Skin of body (tissue), 2 donors: Measurements from ENCODE around the gene PKN3. TPM values are rescaled to one million over a fixed set of nuclear protein-coding genes. Genes with fewer than 3 reads are reported as not detected.
"Not testable (repeated sequence)": the region's sequence is repeated elsewhere in the genome, so short reads cannot be mapped to it uniquely, and the experiment has no call there.

Source experiments
- DNase-seq: peaks from one replicate; lab custom pipeline; 2025; lab: John Stamatoyannopoulos, UW
- total RNA-seq: library from RNA; depleted of rRNA; stranded (reverse); fragments of >200 nt; gene quantifications from one replicate; pipeline ENCODE4 v1.2.3, GENCODE V29; 2014

Gene PKN3
- 2.0 TPM for total RNA-seq

DNA sequence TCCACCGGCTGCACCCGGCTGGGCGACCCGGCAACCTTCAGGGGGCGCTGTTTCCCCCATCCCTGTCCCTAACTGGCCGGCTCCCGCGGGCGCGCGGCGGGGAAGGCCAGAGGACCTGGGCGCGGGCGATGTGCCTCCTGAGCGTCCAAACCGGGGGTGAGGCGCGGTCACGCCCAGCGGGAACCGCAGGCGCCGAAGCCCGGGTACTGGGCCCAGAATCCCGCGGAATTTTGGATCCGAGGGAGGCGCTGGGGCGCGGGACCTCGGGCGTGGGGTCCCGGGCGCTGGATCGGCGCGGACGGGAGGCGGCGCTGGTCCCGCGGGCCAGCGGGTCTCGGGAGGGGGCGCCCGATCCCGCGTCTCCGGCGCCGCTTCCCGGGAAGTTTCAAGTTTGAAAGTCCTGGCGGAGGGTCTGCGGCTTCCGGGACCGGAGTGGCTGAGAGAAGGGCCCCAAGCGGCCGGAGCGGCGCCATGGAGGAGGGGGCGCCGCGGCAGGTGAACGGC lies at the start of gene PKN3:
TSS of gene PKN3 (plus strand) at position 59 of the 504 bp plus-strand sequence. CDS start at position 472, 413 bp downstream.
- DNase-seq = peak; percentile 33

DNA sequence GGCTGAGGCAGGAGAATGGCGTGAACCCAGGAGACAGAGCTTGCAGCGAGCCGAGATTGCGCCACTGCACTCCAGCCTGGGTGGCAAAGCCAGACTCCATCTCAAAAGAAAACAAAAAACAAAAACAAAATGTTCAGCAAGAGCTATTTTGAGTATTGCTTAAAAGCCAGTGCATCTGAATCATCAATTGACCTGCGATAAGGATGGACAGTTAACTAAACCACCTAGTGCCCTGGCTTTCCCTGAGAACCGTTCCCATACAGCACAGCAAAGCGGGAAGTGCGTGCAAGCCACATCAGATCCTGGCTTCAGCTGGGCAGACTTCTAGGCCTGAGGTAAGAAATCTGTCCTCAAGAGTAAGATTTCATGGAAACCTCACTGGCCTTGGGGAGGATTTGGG lies 48.4 kb upstream of the PKN3 start:
- no peak for DNase-seq

DNA sequence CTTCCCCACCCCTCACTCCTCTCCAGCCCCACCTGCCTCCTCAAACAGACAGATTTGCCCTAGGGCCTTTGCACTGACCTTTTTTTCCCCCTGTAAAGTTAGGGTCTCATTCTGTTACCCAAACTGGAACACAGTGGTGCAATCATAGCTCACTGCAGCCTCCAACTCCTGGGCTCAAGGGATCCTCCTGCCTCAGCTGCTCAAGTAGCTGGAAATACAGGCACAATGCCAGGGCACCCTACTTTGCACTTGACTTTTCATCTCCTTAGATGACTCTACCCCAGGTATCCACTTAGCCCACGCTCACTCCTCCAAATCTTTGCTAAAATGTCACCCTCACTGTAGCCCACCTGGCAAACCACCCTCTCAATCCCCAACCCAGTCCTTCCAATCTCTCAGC lies 47.8 kb upstream of the PKN3 start:
- no peak for DNase-seq

DNA sequence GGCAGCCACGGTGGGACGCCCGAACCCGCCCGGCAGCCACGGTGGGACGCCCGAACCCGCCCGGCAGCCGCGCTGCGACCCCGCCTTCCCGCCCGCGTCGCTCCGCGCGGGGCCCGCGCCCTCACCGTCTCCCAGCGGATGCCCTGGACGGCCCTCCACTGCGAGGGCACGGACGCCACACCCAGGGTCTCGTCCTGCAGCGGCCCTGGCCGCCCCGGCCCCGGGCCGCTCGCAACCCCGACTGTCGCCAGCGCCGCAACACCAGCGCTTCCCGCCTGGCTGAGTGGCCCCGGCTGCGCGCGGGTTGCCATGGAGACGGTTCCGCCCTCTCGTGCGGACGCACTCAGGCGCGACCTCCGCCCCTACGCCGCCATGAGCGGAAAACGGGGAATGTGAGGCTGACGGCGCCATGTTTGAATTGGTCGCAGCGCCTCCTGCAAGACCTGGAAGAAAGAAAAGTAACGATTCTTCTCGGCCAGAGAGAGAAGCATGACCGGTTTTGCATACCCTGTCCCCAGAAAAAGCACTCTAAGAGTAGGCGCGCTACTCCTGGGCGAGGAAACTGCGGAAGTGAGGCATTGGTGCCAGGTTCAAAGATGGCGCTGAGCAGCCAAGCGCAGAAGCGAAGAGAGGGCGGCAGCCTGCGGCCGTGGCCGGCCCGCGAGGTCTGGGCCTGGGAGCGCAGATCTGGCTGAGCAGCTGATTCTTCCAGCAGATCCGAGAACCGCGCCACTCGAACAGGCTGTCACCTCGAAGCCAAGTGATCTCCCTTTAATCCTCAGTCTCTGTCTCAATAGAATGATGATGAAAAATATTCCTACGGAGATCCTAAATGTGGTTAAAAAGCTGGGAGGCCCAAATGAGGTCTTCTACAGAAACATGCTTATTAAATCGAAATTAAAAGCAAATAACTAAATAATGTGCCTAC lies 45.6 kb upstream of the PKN3 start, which contains the start of gene DYNC2I2:
TSS of gene DYNC2I2 (minus strand) at position 432 of the 928 bp plus-strand sequence. CDS start at position 311, 121 bp downstream.
- DNase-seq = peak; percentile 95

DNA sequence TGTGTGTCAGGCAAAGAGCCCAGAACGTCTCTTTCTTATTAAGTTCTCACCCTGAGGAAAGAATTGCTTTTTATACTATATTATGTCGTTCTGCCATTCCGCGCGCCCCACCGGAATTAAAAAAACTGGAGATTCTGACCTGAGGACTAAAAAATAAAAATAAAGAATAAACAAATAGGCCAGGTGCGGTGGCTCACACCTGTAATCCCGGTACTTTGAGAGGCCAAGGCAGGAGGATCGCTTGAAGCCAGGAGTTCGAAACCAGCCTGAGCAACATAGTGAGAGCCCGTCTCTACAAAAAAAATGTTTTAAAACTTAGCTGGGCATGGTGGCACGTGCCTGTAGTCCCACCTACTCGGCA lies 45.0 kb upstream of the PKN3 start:
- DNase-seq = no peak

DNA sequence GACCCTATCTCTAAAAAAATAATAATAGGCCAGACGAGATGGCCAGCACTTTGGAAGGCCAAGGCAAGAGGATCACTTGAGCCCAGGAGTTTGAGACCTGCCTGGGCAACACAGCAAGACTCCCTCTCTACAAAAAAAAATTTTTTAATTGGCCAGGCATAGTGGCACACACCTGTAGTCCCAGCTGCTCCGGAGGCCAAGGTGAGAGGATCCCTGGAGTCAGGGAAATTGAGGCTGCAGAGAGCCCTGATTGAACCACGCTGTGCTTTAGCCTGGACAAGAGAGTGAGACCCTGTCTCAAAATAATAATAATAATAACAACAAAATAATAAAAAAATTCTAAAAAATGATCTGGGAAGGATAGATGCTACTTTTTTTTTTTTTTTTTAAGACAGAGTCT lies 44.5 kb upstream of the PKN3 start:
- DNase-seq = no peak

DNA sequence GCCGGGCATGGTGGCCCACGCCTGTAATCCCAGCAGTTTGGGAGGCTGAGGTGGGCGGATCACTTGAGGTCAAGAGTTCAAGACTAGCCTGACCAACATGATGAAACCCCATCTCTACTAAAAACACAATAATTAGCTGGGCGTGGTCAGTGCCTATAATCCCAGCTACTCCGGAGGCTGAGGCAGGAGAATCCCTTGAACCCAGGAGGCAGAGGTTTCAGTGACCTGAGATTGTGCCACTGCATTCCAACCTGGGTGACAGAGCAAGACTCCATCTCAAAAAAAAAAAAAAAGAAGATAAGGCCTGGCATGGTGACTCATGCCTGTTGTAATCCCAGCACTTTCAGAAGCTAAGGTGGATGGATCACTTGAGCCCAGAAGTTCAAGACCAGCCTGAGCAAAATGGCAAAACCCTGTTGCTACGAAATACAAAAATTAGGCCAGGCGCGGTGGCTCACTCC lies 35.8 kb upstream of the PKN3 start:
- not testable (repeated sequence) for DNase-seq

DNA sequence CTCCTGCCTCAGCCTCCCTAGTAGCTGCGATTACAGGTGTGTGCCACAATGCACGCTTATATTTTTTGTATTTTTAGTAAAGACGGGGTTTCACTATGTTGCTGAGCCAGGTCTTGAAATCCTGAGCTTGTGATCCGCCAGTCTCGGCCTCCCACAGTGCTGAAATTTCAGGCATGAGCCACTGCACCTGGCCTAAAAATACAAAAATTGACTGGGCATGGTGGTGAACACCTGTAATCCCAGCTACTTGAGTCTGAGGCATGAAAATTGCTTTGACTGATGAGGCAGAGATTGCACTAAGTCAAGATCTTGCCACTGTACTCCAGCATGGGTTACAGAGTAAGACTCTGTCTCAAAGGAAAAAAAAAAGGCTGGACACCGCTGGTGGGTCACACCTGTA lies 32.5 kb upstream of the PKN3 start:
- no peak for DNase-seq

DNA sequence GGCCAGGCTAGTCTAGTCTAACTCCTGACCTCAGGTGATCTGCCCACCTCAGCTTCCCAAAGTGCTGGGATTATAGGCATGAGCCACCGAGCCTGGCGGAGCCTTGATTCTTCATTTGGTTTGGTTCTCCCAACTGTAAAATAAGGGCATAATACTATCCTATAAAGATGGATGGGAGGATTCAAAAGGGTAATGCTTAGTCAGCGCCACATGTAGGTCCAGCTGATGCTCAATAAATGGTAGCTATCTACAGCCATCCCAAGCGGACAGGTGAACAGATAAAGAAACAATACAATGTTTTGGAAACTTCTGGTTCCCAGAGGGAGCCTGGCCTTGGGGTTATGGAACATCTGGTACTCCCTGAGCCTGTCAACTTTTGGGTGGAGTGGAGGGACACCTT lies 26.9 kb upstream of the PKN3 start:
- DNase-seq = no peak

DNA sequence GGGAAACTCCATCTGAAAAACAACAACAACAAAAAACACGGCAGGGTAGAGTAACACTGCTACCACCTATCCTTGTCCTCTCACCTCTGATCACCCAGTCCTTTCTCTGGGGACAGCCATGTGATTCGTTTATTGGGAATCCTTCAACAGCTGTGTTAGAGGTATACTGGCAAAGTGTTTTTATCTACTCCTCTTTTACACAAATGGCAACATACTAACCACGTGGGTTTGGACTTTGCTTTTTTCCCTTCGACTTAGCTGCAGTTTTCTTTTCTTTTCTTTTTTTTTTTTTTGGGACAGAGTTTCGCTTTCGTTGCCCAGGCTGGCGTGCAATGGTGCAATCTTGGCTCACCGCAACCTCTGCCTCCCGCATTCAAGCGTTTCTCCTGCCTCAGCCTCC lies 24.5 kb upstream of the PKN3 start:
- no peak for DNase-seq

DNA sequence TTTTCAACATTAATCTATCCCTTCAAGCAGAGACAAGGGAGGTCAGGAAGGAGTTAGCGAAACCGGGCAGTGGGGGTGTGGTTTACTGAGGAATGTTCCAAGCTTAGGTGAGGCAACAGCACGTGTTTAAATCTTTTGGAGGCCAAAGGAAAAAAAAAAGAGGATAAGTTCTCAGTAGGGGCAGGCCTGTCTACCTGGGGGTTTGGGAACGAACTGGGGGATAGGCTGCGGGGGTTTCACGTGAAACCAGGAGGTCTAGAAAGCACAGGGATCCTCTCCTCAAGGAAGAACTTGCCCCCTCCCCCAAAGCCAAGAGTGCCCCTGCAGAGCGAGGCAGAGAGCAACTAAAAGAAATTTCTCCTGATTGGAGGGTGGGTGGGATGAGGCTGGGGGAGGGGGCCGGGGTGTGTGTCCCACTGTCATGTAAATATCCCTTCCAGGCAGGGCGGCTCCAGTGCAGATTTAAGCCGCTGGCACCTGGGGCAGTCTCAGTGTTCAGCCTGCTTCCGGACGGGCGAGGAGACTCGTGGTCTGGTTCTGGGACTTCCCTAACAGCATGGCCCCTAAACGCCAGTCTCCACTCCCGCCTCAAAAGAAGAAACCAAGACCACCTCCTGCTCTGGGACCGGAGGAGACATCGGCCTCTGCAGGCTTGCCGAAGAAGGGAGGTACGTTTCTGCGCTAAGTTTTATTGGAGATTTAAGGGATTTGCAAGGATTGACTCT lies 18.8 kb upstream of the PKN3 start:
- DNase-seq = no peak

DNA sequence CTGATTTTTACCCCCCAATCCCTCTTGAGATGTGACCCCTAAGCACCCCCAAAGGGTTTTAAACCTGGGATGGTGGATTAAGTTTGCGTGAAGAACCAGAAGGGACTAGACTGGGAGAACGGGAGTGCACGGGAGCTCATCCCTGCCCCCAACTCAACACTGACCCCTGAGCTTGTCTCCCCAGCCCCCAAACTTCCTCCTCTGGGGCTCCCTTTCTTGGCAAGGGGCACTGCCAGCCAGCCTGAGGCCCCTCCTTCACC lies 18.3 kb upstream of the PKN3 start:
- DNase-seq = no peak

DNA sequence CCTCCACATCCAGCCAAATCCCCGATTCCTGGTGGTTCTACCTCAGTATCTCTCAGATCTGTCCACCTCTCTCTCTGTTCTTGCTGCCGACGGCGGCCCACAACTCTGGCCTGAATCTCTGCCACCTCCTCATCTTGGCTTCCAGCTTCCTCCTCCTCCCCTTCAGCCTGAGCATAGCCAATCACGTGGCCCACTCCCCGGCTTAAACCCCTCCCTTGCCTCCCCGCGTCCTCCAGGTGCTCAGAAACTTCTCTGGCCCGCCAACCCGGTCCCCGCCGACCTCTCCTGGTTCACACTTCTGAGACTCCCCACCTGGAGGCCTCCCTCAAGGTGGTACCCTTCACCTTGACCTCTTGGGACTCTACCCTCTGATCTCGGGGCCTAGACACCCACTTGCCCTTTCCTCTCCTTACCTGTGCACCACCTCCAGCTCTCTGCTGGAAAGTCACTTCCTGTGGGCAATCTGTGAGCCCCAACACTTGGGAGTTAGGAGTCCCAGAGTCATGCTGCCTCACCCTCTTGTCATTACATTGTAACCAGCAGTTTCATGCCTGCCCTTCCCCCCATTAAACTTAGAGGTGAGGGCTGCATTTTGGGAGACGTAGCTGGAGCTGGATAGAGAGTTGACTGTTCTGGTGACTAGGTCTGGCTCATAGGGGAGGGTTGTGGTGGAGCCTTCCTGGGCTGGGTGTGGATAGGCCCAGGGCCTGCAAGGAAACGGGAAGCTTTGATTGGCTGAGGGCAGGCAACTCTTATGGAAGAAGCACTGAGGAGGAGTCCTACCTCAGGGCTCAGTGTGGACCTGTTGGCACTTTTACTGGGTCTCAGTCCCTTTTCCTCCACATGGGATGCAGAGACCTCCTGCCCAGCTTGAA lies 17.7 kb upstream of the PKN3 start:
- peak; percentile 33 for DNase-seq

DNA sequence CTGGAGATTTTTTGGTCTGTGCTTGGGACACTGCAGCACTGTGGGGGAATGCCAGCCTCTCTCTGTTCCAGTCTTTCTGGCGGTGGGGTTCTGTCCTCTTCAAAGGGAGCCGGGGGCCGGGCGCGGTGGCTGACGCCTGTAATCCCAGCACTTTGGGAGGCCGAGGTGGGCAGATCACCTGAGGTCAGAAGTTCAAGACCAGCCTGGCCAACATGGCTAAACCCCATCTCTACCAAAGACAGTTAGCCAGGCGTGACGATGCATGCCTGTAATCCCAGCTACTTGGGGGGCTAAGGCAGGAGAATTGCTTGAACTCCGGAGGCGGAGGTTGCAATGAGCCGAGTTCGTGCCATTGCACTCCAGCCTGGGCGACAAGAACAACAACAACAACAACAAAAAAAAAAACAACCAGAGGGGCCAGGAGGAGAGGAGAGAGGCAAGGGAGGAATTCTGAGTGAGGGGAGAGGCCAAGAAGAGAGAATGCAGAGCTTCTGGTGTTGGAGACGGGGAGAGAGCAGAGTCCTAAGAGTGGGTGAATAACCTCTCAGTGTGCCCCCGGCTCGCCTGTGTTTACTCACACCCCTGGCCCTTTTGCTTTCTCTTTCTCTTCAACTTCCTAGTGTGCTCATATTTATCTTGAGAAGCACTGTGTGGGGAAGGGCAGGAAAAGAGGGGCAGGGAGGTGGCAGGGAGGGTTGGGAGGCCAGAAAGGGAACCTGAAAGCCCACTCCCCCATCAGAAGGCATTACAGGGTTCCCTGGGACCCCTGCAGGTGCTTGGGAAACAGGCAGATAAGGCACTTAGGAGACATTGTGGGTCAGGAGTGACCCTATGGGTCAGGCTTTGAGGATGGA lies 16.4 kb upstream of the PKN3 start:
- no peak for DNase-seq

DNA sequence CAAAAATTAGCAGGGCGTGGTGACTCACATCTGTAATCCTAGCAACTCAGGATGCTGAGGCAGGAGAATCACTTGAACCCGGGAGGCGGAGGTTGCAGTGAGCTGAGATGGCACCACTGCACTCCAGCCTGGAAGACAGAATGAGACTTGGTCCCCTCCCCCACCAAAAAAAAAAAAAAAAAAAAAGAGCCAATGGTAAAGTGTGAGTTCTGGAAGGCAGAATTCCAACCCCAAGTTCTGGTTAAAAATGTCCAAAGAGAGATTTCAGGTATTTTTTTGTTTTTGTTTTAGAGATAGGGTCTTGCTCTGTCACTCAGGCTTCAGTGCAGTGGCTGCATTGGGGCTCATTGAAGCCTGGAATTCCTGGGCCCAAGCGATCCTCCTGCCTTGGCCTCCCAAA lies 14.8 kb upstream of the PKN3 start:
- no peak for DNase-seq

DNA sequence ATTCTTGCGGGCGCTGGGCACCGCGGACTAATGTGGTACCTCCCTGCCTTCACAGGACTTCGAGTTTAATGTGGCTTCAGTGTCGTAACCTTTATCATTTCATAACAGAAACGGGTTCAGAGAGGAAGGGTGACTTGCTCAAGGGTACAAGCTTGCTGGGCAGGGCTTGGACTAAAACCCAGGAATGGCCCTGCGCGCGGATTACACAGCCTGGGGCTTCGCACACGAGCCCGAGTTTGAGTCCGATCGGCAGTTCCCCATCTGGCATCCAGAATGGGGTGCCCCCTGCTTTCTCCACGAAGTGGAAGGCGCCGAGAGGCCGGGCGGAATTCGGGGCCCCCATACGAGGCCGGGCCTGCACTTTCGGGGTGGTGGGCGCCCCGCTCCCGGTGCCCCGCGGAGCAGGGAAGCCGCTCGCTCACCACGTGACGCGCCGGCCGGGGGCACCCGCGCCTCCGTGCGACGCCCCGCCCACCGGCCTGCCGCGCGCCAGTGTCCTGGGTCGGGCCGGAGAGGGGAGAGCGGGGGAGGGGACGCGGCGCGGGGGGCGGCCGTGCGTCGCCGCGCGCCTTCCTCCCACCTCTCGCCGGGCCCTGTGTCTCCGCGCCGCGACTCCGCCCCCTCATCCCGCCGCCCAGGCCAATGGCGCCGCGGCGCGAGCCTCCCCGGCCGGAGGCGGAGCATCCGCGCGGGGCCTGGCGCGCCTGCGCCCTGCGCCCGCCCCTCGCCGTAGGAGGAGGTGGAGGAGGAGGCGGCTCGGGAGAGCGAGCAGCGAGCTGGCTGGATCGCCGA lies 13.6 kb upstream of the PKN3 start, which contains the start of gene SET:
TSS of gene SET (plus strand) at position 722 of the 792 bp plus-strand sequence. CDS start 361 bp downstream, outside the sequence.
- DNase-seq = peak; percentile 93

DNA sequence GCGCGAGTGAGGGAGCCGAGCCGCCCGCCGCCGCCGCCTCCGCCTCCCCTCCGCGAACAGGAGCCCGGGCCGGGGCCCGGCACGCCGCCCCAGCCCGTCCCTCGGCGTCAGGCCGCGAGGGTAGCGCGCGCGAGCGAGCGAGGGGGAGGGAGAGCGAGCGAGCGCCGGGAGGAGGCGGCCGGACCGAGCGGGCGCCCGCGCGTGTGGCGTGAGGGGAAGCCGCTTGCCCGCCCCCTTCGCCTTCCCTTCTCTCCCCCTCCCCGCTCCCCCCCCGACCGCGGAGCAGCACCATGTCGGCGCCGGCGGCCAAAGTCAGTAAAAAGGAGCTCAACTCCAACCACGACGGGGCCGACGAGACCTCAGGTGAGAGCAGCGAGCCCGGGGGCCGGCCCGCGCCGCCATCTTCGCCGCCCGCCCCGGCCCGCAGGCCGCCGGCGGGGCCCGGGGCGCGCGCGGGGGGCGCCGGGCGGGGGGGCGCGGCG lies 13.0 kb upstream of the PKN3 start:
- DNase-seq = no peak

DNA sequence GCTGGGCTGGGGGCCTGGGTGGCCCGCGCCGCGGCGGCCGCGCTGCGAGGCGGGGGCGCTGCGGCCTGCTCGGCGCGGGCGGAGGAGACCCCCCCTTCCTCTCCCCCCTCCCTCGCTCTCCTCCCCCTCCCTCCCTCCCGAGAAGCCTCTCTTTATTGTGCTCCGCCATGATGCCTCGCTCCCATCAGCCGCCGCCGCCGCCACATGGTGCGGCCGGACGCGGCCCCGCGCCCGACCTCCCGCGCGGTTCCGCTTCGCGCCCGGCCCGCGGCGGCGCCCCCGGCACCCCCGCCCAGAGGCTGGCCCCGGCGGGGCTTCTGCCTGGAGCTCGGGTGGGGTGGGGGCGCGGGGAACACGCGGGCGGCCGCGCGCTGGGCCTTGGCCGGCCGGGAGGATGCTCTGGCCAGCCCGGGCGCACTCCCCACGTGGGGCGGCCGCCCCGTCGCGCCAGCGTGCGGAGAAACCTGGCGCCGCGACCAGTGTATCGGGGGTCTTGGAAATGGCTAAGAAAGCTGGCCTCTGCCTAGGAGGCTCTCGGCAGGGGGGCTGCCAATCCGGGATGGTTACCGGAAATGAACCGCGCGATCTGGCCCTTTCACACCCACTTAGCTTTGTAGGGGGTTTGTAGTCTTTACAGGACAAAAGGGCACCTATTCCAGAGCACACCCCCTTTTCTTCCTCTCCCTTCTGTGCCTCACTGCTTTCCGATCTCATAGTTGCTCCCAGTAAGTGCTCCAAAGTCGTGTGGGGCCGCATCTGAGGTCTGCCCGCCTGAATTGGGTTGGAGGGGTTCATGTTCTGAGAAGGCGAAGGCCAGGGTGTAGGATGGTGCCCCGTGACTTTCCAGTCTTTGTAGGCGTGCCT lies 12.3 kb upstream of the PKN3 start:
- DNase-seq = peak; percentile 6

DNA sequence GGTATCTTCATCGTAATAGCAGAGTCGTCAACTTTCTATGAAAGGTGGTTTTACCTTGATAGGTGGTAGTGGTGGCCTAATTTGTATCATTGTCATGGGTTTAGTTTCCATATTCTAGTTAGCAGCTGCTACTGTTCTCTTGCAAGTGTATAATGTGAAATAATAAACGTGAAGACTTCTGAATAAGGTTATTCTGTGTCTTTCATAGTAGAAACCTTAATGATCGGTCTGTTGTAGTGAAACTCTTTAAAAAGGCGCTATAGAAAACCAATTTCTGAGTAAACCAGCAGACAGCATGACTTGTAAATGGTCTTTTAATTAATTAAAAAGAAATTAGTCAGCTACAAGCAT lies 11.6 kb upstream of the PKN3 start:
- no peak for DNase-seq
